ENCODE data around the gene ADCY2. TPM values are rescaled to one million over a fixed set of nuclear protein-coding genes. Genes with fewer than 3 reads are reported as not detected.

The ADCY2 gene
- total and polyA plus RNA-seq, 2 of the 13 experiments (the other 11 are each of a cell fraction or from before 2014, with no cell fraction given): not detected

GRCh38 chr5:7391215-7391614 lies 4.7 kb upstream of the ADCY2 start (continued):
- TF ChIP-seq TBP (CRISPR knock-in tag; IDR thresholded peaks at IDR 0.05): no peak
- TF ChIP-seq ONECUT2 (CRISPR knock-in tag; IDR thresholded peaks at IDR 0.05): peak; percentile 87
- TF ChIP-seq NFRKB (IDR thresholded peaks at IDR 0.05): no peak
- TF ChIP-seq CREM (IDR thresholded peaks at IDR 0.05): no peak
- no peak for TF ChIP-seq CREM (CRISPR knock-in tag; IDR thresholded peaks at IDR 0.05)
- peak; percentile 49 for TF ChIP-seq FOSL2 (CRISPR knock-in tag; IDR thresholded peaks at IDR 0.05)
- TF ChIP-seq, protein P1, sequence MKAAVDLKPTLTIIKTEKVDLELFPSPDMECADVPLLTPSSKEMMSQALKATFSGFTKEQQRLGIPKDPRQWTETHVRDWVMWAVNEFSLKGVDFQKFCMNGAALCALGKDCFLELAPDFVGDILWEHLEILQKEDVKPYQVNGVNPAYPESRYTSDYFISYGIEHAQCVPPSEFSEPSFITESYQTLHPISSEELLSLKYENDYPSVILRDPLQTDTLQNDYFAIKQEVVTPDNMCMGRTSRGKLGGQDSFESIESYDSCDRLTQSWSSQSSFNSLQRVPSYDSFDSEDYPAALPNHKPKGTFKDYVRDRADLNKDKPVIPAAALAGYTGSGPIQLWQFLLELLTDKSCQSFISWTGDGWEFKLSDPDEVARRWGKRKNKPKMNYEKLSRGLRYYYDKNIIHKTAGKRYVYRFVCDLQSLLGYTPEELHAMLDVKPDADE (CRISPR knock-in tag; IDR thresholded peaks at IDR 0.05): no peak
- TF ChIP-seq ZNF75D (CRISPR knock-in tag; IDR thresholded peaks at IDR 0.05; ENCODE audit: borderline replicate concordance): no peak

GRCh38 chr5:7391814-7392692 lies 3.9 kb upstream of the ADCY2 start:
- ChIA-PET CTCF (ENCODE audit: low intra/inter-chr PET ratio, low total read pairs) (interaction anchor here (1.2 kb wide), 1 partner anchor 571 kb away, joined by 7 read pairs; no protein-coding TSS in a partner anchor), POLR2A (no interaction called here)
- Histone ChIP-seq H3K4me2 (ENCODE audit: low read depth, low read length) (no peak overlapping the region), H3K27me3 (ENCODE audit: control insufficient read depth in 1 of 2, insufficient read depth in 2 of 2, low read length in 2 of 2) (peaks cover 0 to 16% of the 10 kb centered on the region in 2 experiments; a peak in 3 of 5 replicates), H3K36me3 (replicated peaks in 1 of 2; ENCODE audit: control insufficient read depth in 1 of 2, insufficient read depth in 2 of 2, low read length in 2 of 2) (no peaks in the 10 kb centered on the region), H3K4me3 (replicated peaks in 1 of 3; ENCODE audit: insufficient read depth in 1 of 3, low read depth in 2 of 3, low read length in 3 of 3) (no peak overlapping the region), H3K27ac (ENCODE audit: extremely low read length, insufficient read depth, low read length) (no peak overlapping the region), H3K9me3 (ENCODE audit: low read length) (no peaks in the 10 kb centered on the region), H3K4me1 (ENCODE audit: insufficient read depth, low read length) (no peaks in the 10 kb centered on the region), H4K20me1 (ENCODE audit: insufficient read depth, low read length) (no peaks in the 10 kb centered on the region; the same call in 1 of the 2 replicates), H3K79me2 (ENCODE audit: insufficient read depth, low read length) (no peaks in the 10 kb centered on the region), H3K9ac (ENCODE audit: insufficient read depth, low read depth, low read length) (no peak overlapping the region), H2AFZ (ENCODE audit: low read length) (no peak overlapping the region)
- 55% methylated on average over 15 of the region's 15 CpGs for WGBS (ENCODE audit: low lambda C conversion rate)
- TF ChIP-seq STAG1 (CRISPR knock-in tag; IDR thresholded peaks at IDR 0.05) (peak; percentile 45), ZNF121 (CRISPR knock-in tag; IDR thresholded peaks at IDR 0.05) (peak; percentile 76), SAFB2 (CRISPR knock-in tag; IDR thresholded peaks at IDR 0.05; ENCODE audit: borderline replicate concordance, low read depth) (no peak), SMC3 (IDR thresholded peaks at IDR 0.05; ENCODE audit: low read length) (peak; percentile 38; the same call in 1 of the 2 replicates), CTCF (CRISPR knock-in tag; IDR thresholded peaks at IDR 0.05) (peak; percentile 52), GABPA (IDR thresholded peaks at IDR 0.05; ENCODE audit: low read depth, low read length) (no peak), GABPA (CRISPR knock-in tag; IDR thresholded peaks at IDR 0.05; ENCODE audit: low read depth) (peak; percentile 26; the same call in 1 of the 2 replicates)
- peak; percentile 54 for ATAC-seq
- intact Hi-C loops (cut with micrococcal nuclease; ENCODE audit: unreplicated experiment): loop anchor here (1.0 to 2.0 kb wide), 2 partner anchors 131 to 571 kb away; no protein-coding TSS in a partner anchor
- DNase-seq (ENCODE audit: low spot score): peak; percentile 6
- no TSS peak for BruUV-seq (replicated peaks)
- FAIRE-seq: peak; percentile 66
- in situ Hi-C loops (cut with HindIII; ENCODE audit: extremely low pct_ligation_motif_present, low pct_unique_long_range_greater_than_20kb): loop anchor here (25.0 kb wide), 1 partner anchor 580 kb away; no protein-coding TSS in a partner anchor
